Liver (tissue), 9 donors: Measurements from ENCODE around the gene DPP6. TPM values are rescaled to one million over a fixed set of nuclear protein-coding genes. Genes with fewer than 3 reads are reported as not detected.

Experiments used
- DNase-seq: peaks from one replicate; pipeline ENCODE4 v3.0.0-alpha.2; 2017; ENCODE audit warnings: low spot score
- H3K27ac ChIP-seq, 2 donors: one replicate each; pipeline ENCODE4 v1.7.0; 2013; ENCODE audit warnings: inconsistent platforms in 2 of 2, low read length in 2 of 2, control low read depth in 1 of 2, low read depth in 1 of 2, mild to moderate bottlenecking in 1 of 2
- H3K27me3 ChIP-seq, 4 donors: one replicate each; pipeline versions ENCODE4 v1.6.1 to v1.7.0; 2013; ENCODE audit warnings: low read length in 3 of 4, inconsistent platforms in 1 of 4, mild to moderate bottlenecking in 1 of 4, moderate library complexity in 1 of 4; ENCODE audit not compliant: control insufficient read depth in 4 of 4, insufficient read depth in 4 of 4
- H3K36me3 ChIP-seq, 4 donors: one replicate each; pipeline versions ENCODE4 v1.6.1 to v1.7.0; 2013; ENCODE audit warnings: low read length in 3 of 4, mild to moderate bottlenecking in 3 of 4, low read depth in 1 of 4, moderate library complexity in 1 of 4; ENCODE audit not compliant: control insufficient read depth in 4 of 4, insufficient read depth in 3 of 4
- H3K4me1 ChIP-seq, 4 donors: one replicate each; pipeline versions ENCODE4 v1.6.1 to v1.7.0; 2013; ENCODE audit warnings: low read length in 3 of 4, mild to moderate bottlenecking in 3 of 4, moderate library complexity in 1 of 4; ENCODE audit not compliant: control insufficient read depth in 4 of 4, insufficient read depth in 4 of 4
- H3K4me3 ChIP-seq, 3 donors: one replicate each; pipeline versions ENCODE4 v1.6.1 to v1.7.0; 2013; ENCODE audit warnings: low read length in 3 of 3, control low read depth in 1 of 3, low read depth in 1 of 3, mild to moderate bottlenecking in 1 of 3
- H3K9ac ChIP-seq, 2 donors: one replicate each; pipeline ENCODE4 v1.7.0; 2013; ENCODE audit warnings: low read length in 2 of 2, mild to moderate bottlenecking in 2 of 2, moderate library complexity in 2 of 2, control low read depth in 1 of 2, low read depth in 1 of 2
- H3K9me3 ChIP-seq, 4 donors: one replicate each; pipeline versions ENCODE4 v1.6.1 to v1.7.0; 2013; ENCODE audit warnings: low read length in 3 of 4; ENCODE audit not compliant: control insufficient read depth in 4 of 4
- ATF3 ChIP-seq: IDR thresholded peaks from 2 replicates; pipeline ENCODE4 v1.6.1; 2016; ENCODE audit warnings: antibody characterized with exemption
- CTCF ChIP-seq: fragments of 150-350 bp; IDR thresholded peaks from 2 replicates; pipeline ENCODE4 v1.5.1; 2017; ENCODE audit warnings: improper control_type of control experiment, low read depth, low read length; ENCODE audit not compliant: missing input control
- EGR1 ChIP-seq, 2 donors: IDR thresholded peaks; 2 replicates each; pipeline ENCODE4 v1.6.1; 2016 to 2018; ENCODE audit warnings: antibody characterized with exemption in 2 of 2, low read depth in 2 of 2
- FOXA1 ChIP-seq: IDR thresholded peaks from 2 replicates; pipeline ENCODE4 v1.6.1; 2016; ENCODE audit warnings: antibody characterized with exemption
- FOXA2 ChIP-seq: IDR thresholded peaks from 2 replicates; pipeline ENCODE4 v1.6.1; 2016; ENCODE audit warnings: antibody characterized with exemption
- GABPA ChIP-seq, 2 donors: IDR thresholded peaks in 1 of 2; conservative IDR thresholded peaks in 1 of 2; 2 replicates each; pipeline ENCODE4 v1.6.1; 2016; ENCODE audit warnings: antibody characterized with exemption in 2 of 2, mild to moderate bottlenecking in 1 of 2, moderate library complexity in 1 of 2
- HNF4A ChIP-seq, 2 donors: conservative IDR thresholded peaks; 2 replicates each; pipeline ENCODE4 v1.6.1; 2016; ENCODE audit warnings: antibody characterized with exemption in 2 of 2, mild to moderate bottlenecking in 2 of 2
- HNF4G ChIP-seq: IDR thresholded peaks from 2 replicates; pipeline ENCODE4 v1.6.1; 2016; ENCODE audit warnings: antibody characterized with exemption
- JUND ChIP-seq, 2 donors: IDR thresholded peaks; 2 replicates each; pipeline ENCODE4 v1.6.1; 2016; ENCODE audit warnings: antibody characterized with exemption in 2 of 2
- MAX ChIP-seq: IDR thresholded peaks from 2 replicates; pipeline ENCODE4 v1.6.1; 2016; ENCODE audit warnings: antibody characterized with exemption
- NR2F2 ChIP-seq: IDR thresholded peaks from 2 replicates; pipeline ENCODE4 v1.6.1; 2016; ENCODE audit warnings: antibody characterized with exemption
- RAD21 ChIP-seq, 2 donors: IDR thresholded peaks; 2 replicates each; pipeline ENCODE4 v1.6.1; 2016; ENCODE audit warnings: antibody characterized with exemption in 2 of 2, mild to moderate bottlenecking in 2 of 2
- REST ChIP-seq: IDR thresholded peaks from 2 replicates; pipeline ENCODE4 v1.6.1; 2016; ENCODE audit warnings: antibody characterized with exemption, mild to moderate bottlenecking
- RXRA ChIP-seq, 2 donors: IDR thresholded peaks; 2 replicates each; pipeline ENCODE4 v1.6.1; 2017 to 2018; ENCODE audit warnings: antibody characterized with exemption in 2 of 2, mild to moderate bottlenecking in 1 of 2
- SP1 ChIP-seq: IDR thresholded peaks from 2 replicates; pipeline ENCODE4 v1.6.1; 2018; ENCODE audit warnings: antibody characterized with exemption, mild to moderate bottlenecking
- TAF1 ChIP-seq: conservative IDR thresholded peaks from 2 replicates; pipeline ENCODE4 v1.6.1; 2016; ENCODE audit warnings: antibody characterized with exemption, mild to moderate bottlenecking
- YY1 ChIP-seq: IDR thresholded peaks from 2 replicates; pipeline ENCODE4 v1.6.1; 2016; ENCODE audit warnings: antibody characterized with exemption, mild to moderate bottlenecking
- ZBTB33 ChIP-seq: IDR thresholded peaks from 2 replicates; pipeline ENCODE4 v1.6.1; 2016; ENCODE audit warnings: antibody characterized with exemption
- WGBS: extraction: QIAGEN DNeasy Blood & Tissue Kit; methylation state at CpG from one replicate; pipeline ENCODE4 v1.1.7; 2013; 5-methylcytosine and 5-hydroxymethylcytosine counted together
- polyA plus RNA-seq, 2 donors: library from polyadenylated mRNA; stranded (reverse) in 1 of 2; unstranded in 1 of 2; fragments of 200-250 nt in 1 of 2; fragments of >200 nt in 1 of 2; fragmentation: Nextera tagmentation in 1 of 2; extraction: Ambion mirVana in 1 of 2; gene quantifications; one replicate each; pipeline versions ENCODE4 v1.2.1 to v1.2.3, GENCODE V29; 2013 to 2015
- total RNA-seq, 2 donors: library from RNA; depleted of rRNA; stranded (reverse); fragments of >200 nt; gene quantifications; one replicate each; pipeline ENCODE4 v1.2.3, GENCODE V29; 2014
- donor health status: healthy.
- donor health status: healthy.
- donor health status: healthy.
- donor health status: healthy.
- donor health status: healthy.

The DPP6 gene
- total and polyA plus RNA-seq, 4 donors, result 0.01 TPM; not detected in 3

- no peak for TF ChIP-seq EGR1 (IDR thresholded peaks at IDR 0.05; ENCODE audit: low read depth in 2 of 2)
- TF ChIP-seq ZBTB33, result no peak
- no peak for TF ChIP-seq GABPA (IDR thresholded peaks at IDR 0.05 in 1 of 2, conservative IDR thresholded peaks at IDR 0.05 in 1 of 2)
- no peak for TF ChIP-seq SP1
- no peak for TF ChIP-seq CTCF
- no peak for TF ChIP-seq FOXA2
- 85% methylated on average over 12 of the region's 12 CpGs for WGBS
- Histone ChIP-seq H3K4me1 (no peaks in the 10 kb centered on the region), H3K9ac (no peak overlapping the region), H3K36me3 (no peaks in the 10 kb centered on the region), H3K27ac (no peak overlapping the region), H3K27me3 (no peaks in the 10 kb centered on the region), H3K9me3 (no peaks in the 10 kb centered on the region), H3K4me3 (no peak overlapping the region)
- no peak for DNase-seq
Observed at GRCh38 chr7:154647625-154648024, 595.4 kb downstream of the DPP6 start.

- H3K9ac ChIP-seq, result no peak overlapping the region
- H3K4me1 ChIP-seq, result no peaks in the 10 kb centered on the region
- no peaks in the 10 kb centered on the region for H3K9me3 ChIP-seq
- TF ChIP-seq NR2F2 (no peak), RXRA (IDR thresholded peaks at IDR 0.05) (no peak), RAD21 (IDR thresholded peaks at IDR 0.05) (no peak), GABPA (IDR thresholded peaks at IDR 0.05 in 1 of 2, conservative IDR thresholded peaks at IDR 0.05 in 1 of 2) (no peak), ZBTB33 (no peak), HNF4A (conservative IDR thresholded peaks at IDR 0.05) (no peak), JUND (IDR thresholded peaks at IDR 0.05) (no peak), MAX (no peak), REST (no peak), ATF3 (no peak), TAF1 (no peak), YY1 (no peak), EGR1 (IDR thresholded peaks at IDR 0.05; ENCODE audit: low read depth in 2 of 2) (no peak), FOXA1 (no peak), SP1 (no peak), FOXA2 (no peak), CTCF (no peak), HNF4G (no peak)
- 74% methylated on average over 5 of the region's 5 CpGs for WGBS
- no peak overlapping the region for H3K4me3 ChIP-seq
- H3K27ac ChIP-seq, result no peak overlapping the region
- no peaks in the 10 kb centered on the region for H3K27me3 ChIP-seq
- H3K36me3 ChIP-seq, result no peaks in the 10 kb centered on the region
- no peak for DNase-seq
Observed at GRCh38 chr7:154649015-154649414, 596.8 kb downstream of the DPP6 start.
